Measurements from ENCODE around the gene HOXC10.

GRCh38 chr12:54032086-54032619, 47.2 kb downstream of the HOXC10 start:
- TF ChIP-seq, protein P1, sequence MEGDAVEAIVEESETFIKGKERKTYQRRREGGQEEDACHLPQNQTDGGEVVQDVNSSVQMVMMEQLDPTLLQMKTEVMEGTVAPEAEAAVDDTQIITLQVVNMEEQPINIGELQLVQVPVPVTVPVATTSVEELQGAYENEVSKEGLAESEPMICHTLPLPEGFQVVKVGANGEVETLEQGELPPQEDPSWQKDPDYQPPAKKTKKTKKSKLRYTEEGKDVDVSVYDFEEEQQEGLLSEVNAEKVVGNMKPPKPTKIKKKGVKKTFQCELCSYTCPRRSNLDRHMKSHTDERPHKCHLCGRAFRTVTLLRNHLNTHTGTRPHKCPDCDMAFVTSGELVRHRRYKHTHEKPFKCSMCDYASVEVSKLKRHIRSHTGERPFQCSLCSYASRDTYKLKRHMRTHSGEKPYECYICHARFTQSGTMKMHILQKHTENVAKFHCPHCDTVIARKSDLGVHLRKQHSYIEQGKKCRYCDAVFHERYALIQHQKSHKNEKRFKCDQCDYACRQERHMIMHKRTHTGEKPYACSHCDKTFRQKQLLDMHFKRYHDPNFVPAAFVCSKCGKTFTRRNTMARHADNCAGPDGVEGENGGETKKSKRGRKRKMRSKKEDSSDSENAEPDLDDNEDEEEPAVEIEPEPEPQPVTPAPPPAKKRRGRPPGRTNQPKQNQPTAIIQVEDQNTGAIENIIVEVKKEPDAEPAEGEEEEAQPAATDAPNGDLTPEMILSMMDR (IDR thresholded peaks at IDR 0.05), result no peak
- no peak for TF ChIP-seq POLR2A (IDR thresholded peaks at IDR 0.05)
